CD4-positive, alpha-beta T cell treated with Interleukin-15 for 1 hour (primary cell): ENCODE data around the gene TBXA2R.

Experiments
- DNase-seq: peaks from one replicate; pipeline ENCODE4 v3.0.0-alpha.2; 2020

Gene TBXA2R

GRCh38 chr19:3618811-3619630 is 12.3 kb upstream of the TBXA2R start:
- DNase-seq, result no peak

- DNase-seq, result peak; percentile 28
These were observed 11.6 kb upstream of the TBXA2R start for GRCh38 chr19:3618144-3618810.

- DNase-seq, result no peak
These were observed 10.8 kb upstream of the TBXA2R start for GRCh38 chr19:3617463-3617862.

- DNase-seq, result no peak
These were observed 9.0 kb upstream of the TBXA2R start for GRCh38 chr19:3615524-3616135.

- no peak for DNase-seq
These were observed 8.3 kb upstream of the TBXA2R start for GRCh38 chr19:3614858-3615505.

- DNase-seq, result no peak
These were observed 7.4 kb upstream of the TBXA2R start for GRCh38 chr19:3613818-3614661.

GRCh38 chr19:3612901-3613741 is 6.4 kb upstream of the TBXA2R start:
- DNase-seq, result no peak

- no peak for DNase-seq
These were observed 5.7 kb upstream of the TBXA2R start for GRCh38 chr19:3612330-3612729.

- no peak for DNase-seq
These were observed 5.2 kb upstream of the TBXA2R start for GRCh38 chr19:3611841-3612240.

GRCh38 chr19:3610745-3611717 is 4.4 kb upstream of the TBXA2R start:
- no peak for DNase-seq

- DNase-seq, result no peak
These were observed 3.4 kb upstream of the TBXA2R start for GRCh38 chr19:3609779-3610719.

- DNase-seq, result no peak
These were observed 2.2 kb upstream of the TBXA2R start for GRCh38 chr19:3608750-3609322.

GRCh38 chr19:3608079-3608641 is 1.5 kb upstream of the TBXA2R start:
- no peak for DNase-seq

- DNase-seq, result no peak
These were observed 816 bp upstream of the TBXA2R start for GRCh38 chr19:3607303-3608078.

- no peak for DNase-seq
These were observed 443 bp downstream of the TBXA2R start for GRCh38 chr19:3606174-3606689.

- DNase-seq, result no peak
These were observed 905 bp downstream of the TBXA2R start for GRCh38 chr19:3605770-3606169.

- DNase-seq, result no peak
These were observed 1.3 kb downstream of the TBXA2R start for GRCh38 chr19:3605361-3605760.
